GM21825 (cell line): ENCODE measurements around the gene CENPW.

Source experiments
- ATAC-seq: cut with Tn5 transposase; IDR thresholded peaks from one replicate; pipeline ENCODE4 v1.9.1; 2021; ENCODE audit warnings: mild to moderate bottlenecking, moderate library complexity; ENCODE audit not compliant: unreplicated experiment

The CENPW gene

DNA sequence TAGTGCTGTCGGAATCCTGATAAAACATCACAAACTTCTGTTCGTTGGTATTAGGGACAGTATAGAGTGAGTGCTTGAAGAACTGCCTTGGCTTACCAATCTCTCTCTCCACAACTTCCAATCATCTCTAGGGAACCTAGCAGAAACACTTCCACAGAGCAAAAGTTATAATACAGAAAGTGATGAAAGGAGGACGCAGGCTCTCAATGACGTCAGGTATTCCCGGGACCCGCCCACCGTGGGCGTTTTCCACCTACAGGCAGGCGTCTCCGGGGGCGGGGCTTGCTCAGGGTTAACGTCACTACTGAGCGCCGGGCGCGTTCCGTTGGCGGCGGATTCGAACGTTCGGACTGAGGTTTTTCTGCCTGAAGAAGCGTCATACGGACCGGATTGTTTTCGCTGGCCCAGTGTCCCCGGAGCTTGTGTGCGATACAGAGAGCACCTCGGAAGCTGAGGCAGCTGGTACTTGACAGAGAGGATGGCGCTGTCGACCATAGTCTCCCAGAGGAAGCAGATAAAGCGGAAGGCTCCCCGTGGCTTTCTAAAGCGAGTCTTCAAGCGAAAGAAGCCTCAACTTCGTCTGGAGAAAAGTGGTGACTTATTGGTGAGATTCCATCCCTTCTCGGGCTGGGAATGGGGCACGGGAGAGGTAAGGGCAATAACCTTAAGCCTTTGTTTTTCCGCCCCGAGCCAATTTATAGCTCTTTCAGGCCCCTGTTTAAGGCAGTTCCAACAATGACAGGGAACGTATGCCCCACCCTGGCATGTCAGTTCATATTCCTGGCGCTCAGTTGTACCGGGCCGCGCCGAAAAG is at the start of gene CENPW:
CENPW (plus strand) TSS at position 320 of the 814 bp plus-strand sequence; CDS start at position 479, 159 bp downstream.
- peak; percentile 94 for ATAC-seq

DNA sequence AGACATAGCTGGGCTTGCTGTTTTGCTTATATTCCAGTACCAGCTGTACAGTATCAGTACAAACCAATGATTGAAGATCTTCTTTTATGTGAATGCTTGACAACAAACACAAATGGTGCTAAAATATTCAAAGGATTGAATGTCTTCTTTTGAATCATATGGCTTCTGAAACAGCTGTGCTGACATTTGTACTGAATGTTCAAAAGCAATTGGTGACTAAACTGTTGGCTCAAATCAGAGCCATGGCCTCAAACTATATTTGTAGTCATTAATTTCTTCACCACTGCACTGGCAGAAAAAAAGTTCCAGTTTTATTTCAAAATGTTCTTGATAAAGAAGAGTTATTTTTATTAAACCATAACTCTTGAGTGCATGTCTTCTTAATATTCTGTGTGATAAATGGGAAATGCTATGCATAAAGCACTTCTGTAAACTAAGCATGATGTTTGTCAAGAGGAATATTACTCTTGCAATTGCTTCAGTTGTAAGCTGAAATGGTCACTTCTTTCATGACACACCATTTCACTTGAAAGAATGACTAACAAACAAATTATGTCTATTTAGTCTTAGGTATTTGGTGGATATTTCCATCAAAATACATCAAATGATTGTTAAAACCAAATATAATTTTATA is 45.9 kb upstream of the CENPW start:
- ATAC-seq: no peak

DNA sequence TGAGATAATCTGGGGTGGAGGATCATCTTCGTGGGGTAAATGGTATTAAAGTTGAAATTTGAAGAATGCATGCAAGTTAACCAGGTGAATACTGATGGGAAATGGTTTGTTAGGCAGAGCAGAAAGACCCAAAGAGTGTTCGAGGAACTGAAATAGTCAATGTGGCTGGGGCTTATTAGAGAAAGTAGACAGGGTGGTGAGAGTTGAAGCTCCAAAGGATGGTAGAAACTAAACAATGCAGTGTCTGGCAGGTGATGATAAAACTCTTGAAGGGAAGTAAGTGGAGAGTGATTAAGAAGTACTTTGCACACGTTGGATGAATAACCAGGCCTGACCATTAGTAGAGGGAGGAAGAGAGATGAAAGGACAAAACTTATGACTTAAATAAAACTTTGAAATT is 39.8 kb upstream of the CENPW start:
- no peak for ATAC-seq

GRCh38 chr6:126300735-126301134 is 39.2 kb upstream of the CENPW start:
- peak; percentile 81 for ATAC-seq

- ATAC-seq: no peak
Observed at GRCh38 chr6:126302191-126302590, 37.7 kb upstream of the CENPW start.

DNA sequence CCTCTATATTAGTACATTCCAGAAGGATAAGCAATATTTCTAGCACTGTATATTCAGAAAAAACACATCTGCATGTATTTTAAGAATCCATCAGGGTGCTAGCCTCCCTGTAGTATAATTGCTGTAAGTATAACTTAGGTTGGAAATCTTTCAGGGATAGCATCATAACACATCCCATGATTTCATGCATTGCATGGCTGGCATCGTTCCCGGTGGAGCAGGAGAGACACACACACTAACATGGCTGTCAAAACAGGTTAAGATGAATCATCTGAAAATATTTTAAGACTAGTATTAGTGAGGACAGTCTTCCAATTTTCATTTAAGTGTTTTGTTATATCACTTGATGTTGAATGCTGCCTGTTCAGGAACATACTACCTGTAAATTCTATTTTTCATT is 32.1 kb upstream of the CENPW start:
- no peak for ATAC-seq

DNA sequence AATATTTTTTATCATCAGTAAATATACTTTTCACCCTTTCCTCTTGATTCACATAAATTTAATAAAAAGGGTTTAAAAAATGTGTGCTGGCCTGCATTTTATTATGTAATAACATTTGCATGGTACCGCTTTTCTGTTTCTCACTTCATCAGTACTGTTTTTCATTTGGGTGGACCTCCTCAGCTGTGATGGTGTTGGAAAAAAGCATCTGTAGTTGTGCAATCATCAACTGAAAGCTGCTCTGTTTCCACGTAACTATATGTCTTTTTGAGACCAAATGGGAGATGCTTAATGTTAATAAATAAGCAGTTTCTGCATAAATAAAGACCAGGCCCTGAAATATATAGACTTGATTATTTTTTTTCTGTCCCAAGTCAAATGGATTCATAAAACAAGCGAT is 31.6 kb upstream of the CENPW start:
- ATAC-seq: no peak

- ATAC-seq: peak; percentile 77
Observed at GRCh38 chr6:126312013-126312665, 27.8 kb upstream of the CENPW start.

- ATAC-seq: no peak
Observed at GRCh38 chr6:126313941-126314340, 26.0 kb upstream of the CENPW start.

DNA sequence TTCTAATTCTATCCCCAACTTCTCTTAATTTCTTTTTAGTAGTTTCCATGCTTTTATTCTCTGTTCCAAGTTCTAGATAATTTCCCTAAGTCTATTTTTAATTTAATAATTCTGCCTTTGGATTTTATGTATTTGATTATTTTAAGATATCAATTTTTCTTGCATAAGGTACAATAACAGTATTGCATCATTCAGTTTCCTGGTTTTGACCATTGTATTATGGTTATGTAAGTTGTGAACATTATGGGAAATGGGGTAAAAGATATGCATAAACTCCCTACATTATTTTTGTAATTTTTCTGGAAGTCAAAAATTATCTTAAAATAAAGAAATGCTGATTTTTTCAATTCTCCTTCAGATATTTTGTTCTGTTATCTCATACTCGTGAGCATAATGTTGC is 21.1 kb upstream of the CENPW start:
- ATAC-seq: no peak

DNA sequence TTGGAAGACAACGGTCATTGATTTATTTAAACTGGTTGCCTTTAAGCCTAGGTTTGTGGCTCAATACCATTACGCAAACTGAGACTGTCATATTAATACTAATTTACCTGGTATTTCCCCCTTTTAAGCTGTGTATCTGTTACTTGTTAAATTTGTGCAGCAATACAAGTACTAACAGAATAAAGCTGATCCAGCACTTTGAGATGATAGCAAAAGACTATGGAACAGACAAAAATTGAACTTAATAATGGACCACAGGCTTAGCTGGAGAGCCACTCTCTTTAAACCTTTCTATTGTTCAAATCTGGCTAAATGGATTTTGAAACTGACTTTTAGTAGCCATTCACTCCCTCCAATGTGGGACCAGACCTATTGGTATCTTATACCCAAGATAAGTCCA is 6.2 kb upstream of the CENPW start:
- no peak for ATAC-seq

DNA sequence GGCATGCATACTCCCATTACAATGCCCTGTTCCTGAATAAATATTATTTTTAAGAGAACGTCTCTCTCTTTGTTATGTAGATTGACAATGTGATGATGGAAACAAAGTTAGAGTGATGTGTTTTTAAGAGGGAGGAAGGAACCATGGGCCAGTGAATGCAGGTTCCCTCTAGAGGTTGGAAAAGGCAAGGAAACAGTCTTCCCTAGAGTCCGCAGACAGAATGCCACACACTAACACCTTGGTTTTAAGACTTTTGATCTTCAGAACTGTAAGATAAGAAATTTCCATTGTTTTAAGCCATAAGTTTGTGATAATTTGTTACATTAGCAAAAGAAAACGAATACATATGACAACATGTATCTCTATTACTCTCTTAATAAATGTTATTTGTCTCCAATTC is 4.7 kb upstream of the CENPW start:
- no peak for ATAC-seq

GRCh38 chr6:126337323-126337722 is 2.6 kb upstream of the CENPW start:
- no peak for ATAC-seq

DNA sequence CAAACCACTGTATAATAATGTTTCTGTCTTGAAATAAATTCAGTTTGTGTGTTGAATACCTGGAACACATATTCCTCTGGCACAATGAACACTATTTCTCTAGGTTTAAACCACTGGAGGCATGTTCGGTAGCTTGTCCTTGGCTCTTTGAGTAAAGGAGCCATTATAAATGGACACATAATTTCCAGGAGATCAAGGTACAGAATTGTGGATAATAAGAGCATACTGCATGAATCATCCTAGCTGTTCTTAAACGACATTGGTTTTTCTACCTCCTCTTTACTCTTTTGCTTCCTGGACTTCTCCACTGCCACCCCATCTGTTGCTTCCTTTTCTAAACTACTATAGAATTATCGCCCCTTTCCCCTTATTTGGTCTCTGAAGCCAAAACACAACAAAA is 1.2 kb downstream of the CENPW start:
- ATAC-seq: no peak

- ATAC-seq: no peak
Observed at GRCh38 chr6:126344181-126344580, 4.3 kb downstream of the CENPW start.

DNA sequence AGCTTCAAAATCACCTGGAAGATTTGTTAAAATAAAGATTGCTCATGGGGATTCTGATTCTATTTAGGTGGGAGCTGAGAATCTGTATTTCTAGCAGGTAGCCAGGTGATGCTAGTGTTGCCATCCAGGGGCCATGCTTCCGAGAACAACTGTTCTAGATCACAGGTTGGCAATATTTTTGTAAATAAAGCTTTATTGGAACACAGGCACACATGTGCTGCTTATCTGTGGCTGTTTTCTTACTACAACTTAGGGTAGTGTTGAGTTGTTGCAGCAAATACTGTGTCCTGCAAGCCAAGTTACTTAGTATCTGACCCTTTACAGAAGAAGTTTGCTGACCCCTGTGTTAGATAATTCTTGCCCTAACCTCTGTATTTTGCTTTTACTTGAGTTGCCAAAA is 12.0 kb downstream of the CENPW start:
- no peak for ATAC-seq

DNA sequence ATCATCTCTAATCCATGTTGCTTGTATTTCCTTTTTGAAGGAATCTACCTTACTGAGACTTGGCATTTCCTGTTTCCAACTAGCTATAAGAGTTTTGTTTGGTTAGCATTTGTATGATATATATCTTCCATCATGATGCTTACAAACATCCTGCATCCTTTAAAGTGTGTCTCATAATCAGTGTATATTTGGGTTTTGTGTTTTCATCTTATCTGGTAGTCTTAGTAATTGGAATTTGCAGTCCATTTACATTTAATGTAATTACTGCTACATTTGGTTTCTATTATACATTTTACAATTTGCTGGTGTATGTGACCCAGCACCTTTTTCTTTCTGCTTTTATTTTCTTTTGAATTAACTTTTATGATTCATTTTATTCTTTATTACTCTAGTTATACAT is 12.6 kb downstream of the CENPW start:
- ATAC-seq: no peak

DNA sequence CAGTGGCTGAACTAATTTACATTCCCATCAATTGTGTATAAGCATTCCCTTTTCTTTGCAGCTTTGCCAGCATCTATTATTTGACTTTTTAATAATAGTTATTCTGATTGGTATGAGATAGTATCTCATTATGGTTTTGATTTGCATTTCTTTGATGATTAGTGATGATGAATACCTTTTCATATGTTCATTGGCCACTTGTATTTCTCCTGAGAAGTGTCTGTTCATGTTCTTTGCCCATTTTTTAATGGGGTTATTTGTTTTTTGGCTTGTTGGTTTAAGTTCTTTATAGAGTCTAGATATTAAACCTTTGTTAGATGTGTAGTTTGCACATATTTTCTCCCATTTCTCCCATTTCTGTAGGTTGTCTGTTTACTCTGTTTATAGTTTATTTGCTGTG is 16.6 kb downstream of the CENPW start:
- ATAC-seq: no peak

DNA sequence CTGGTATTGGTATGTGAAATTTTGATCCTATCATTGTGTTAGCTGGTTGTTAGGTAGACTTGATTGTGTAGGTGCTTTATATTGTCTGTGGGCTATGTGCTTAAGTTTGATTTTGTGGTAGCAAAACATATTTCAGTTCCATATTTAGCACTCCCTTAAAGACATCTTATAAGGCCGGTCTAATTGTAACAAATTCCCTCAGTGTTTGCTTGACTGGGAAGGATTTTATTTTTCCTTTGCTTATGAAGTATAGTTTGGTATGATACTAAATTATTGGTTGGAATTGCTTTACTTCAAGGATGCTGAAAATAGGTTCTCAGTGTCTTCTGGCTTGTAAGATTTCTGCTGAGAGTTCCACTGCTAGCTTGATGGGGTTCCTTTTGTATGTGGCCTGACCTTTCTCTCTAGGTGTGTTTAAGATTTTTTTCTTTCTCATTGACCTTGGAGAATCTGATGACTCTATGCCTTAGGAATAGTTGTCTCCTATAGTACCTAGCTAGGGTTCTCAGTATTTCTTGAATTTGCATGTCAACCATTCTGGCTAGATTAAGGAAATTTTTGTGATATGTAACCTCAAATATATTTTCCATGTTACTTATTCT is 20.1 kb downstream of the CENPW start:
- ATAC-seq: no peak

DNA sequence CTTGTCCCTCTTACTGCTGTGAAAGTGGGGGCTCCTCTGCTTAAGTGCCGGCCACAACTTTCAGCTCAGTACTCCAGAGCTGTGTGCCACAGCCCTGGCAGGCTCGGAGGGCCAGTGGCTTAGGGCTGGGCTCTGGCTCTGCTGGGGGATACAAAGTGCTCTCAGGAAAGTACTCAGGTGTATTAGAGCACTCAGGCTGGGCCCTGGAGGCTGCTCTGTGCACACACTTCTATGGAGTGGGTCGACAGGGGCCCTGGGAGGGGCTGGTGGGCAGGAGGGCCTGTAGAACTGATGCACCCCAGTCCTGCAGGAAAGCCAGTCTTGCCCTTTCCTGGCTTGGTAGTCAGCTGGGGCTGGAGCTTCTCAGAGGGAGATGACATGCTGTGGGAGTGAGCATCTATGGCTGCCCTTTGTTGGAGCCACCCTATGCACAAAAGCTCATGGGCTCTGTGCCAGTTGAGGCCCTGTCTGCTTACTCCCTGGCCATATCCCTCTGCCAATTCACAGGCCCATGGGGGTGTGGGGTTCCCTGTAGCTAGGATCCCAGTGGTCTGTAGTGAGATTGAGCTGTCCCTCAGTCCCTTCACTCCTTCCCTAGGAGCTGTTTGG is 22.0 kb downstream of the CENPW start:
- ATAC-seq: no peak

GRCh38 chr6:126367849-126368248 is 27.9 kb downstream of the CENPW start:
- no peak for ATAC-seq
